Stimulated activated CD4-positive, alpha-beta T cell treated with anti-CD3 and anti-CD28 coated beads, TNF-alpha, amount 100 ng/mL, for 48 hours (primary cell): ENCODE data around the gene FNDC8.
"Not testable (repeated sequence)": the region's sequence is repeated elsewhere in the genome, so short reads cannot be mapped to it uniquely, and the experiment has no call there.

Experiments
- DNase-seq, 3 donors: peaks; one replicate each; pipeline ENCODE4 v3.0.0-alpha.2; 2020; ENCODE audit warnings: low read depth in 3 of 3

FNDC8 gene

GRCh38 chr17:35095741-35096140 lies 25.7 kb upstream of the FNDC8 start:
- no peak for DNase-seq

GRCh38 chr17:35097776-35098175 lies 23.6 kb upstream of the FNDC8 start:
- DNase-seq, result no peak

- no peak for DNase-seq
Measured at GRCh38 chr17:35099908-35100307, 21.5 kb upstream of the FNDC8 start.

- DNase-seq, result no peak
Measured at GRCh38 chr17:35101036-35101435, 20.4 kb upstream of the FNDC8 start.

GRCh38 chr17:35101725-35102124 lies 19.7 kb upstream of the FNDC8 start:
- no peak for DNase-seq

GRCh38 chr17:35103271-35103670 lies 18.1 kb upstream of the FNDC8 start:
- no peak for DNase-seq

- no peak for DNase-seq
Measured at GRCh38 chr17:35104844-35105450, 16.5 kb upstream of the FNDC8 start.

- not testable (repeated sequence) for DNase-seq
Measured at GRCh38 chr17:35110791-35111190, 10.6 kb upstream of the FNDC8 start.

GRCh38 chr17:35116845-35117244 lies 4.6 kb upstream of the FNDC8 start:
- DNase-seq, result no peak

GRCh38 chr17:35117984-35118383 lies 3.4 kb upstream of the FNDC8 start:
- peak in 1 of 3 donors; percentile 4 for DNase-seq

- peak; percentile 59 to 69 (median 64) for DNase-seq
Measured at GRCh38 chr17:35119370-35120165, 1.8 kb upstream of the FNDC8 start, which contains the start of gene RAD51D. Gene RAD51D, minus strand, starts transcription at chr17:35119860. Its CDS starts 247 bp downstream, at chr17:35119613.

GRCh38 chr17:35127751-35128514 lies 6.5 kb downstream of the FNDC8 start:
- DNase-seq, result no peak

- DNase-seq, result no peak
Measured at GRCh38 chr17:35129154-35129972, 7.9 kb downstream of the FNDC8 start.

- DNase-seq, result no peak
Measured at GRCh38 chr17:35129973-35130351, 8.5 kb downstream of the FNDC8 start.

GRCh38 chr17:35130392-35130791 lies 9.0 kb downstream of the FNDC8 start:
- DNase-seq, result no peak

GRCh38 chr17:35132099-35132498 lies 10.7 kb downstream of the FNDC8 start:
- no peak for DNase-seq

- DNase-seq, result no peak
Measured at GRCh38 chr17:35132816-35133550, 11.6 kb downstream of the FNDC8 start.

GRCh38 chr17:35135322-35135721 lies 13.9 kb downstream of the FNDC8 start:
- DNase-seq, result no peak

- no peak for DNase-seq
Measured at GRCh38 chr17:35138218-35138617, 16.8 kb downstream of the FNDC8 start.

GRCh38 chr17:35141681-35142466 lies 20.5 kb downstream of the FNDC8 start, which contains the start of gene NLE1:
Gene NLE1, minus strand, starts transcription at chr17:35142303. Its CDS starts 28 bp downstream, at chr17:35142275.
- DNase-seq, result peak; percentile 81 to 86 (median 86)
